ENCODE results near the gene SULT1B1. TPM values are rescaled to one million over a fixed set of nuclear protein-coding genes. Genes with fewer than 3 reads are reported as not detected.
"Not testable (repeated sequence)": the region's sequence is repeated elsewhere in the genome, so short reads cannot be mapped to it uniquely, and the experiment has no call there.

The SULT1B1 gene
- total RNA-seq: 1 to 10 TPM in 1 of 2 donors, under 1 TPM in 1; 0.99 to 1.6 TPM
- long read RNA-seq: 0 reads

- DNase-seq: no peak
- intact Hi-C loops (cut with DNase I): no loop called here
- peak in 1 of 2 donors; percentile 72 for ATAC-seq
These were observed at the start of gene SULT1B1 for GRCh38 chr4:69760455-69760854. Gene SULT1B1, minus strand, starts transcription at chr4:69760620. Its CDS starts 5,403 bp downstream, at chr4:69755217.

GRCh38 chr4:69800599-69800998 is 40.2 kb upstream of the SULT1B1 start:
- DNase-seq (no peak), ATAC-seq (no peak)
- intact Hi-C loops (cut with DNase I): no loop called here

DNA sequence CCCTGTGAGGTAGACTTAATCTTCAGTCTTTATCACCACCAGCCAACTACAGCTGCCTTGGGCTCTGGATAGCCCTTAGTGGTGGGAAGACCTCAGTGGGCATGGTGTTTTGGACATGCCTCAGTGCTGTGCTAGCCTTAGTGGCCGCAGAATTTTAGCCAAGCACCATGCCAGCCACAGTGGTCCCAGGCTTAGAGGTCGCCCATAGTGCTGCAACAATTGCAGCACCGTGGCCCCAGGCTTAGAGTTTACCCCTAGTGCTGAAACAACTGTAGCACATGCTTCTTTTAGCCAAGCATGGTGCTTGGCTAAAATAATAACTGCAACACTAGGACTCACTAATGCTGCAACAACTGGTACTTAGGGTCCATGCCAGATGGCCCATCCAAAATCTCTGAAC is 38.9 kb upstream of the SULT1B1 start:
- intact Hi-C loops (cut with DNase I): no loop called here
- DNase-seq: no peak
- no peak for ATAC-seq

DNA sequence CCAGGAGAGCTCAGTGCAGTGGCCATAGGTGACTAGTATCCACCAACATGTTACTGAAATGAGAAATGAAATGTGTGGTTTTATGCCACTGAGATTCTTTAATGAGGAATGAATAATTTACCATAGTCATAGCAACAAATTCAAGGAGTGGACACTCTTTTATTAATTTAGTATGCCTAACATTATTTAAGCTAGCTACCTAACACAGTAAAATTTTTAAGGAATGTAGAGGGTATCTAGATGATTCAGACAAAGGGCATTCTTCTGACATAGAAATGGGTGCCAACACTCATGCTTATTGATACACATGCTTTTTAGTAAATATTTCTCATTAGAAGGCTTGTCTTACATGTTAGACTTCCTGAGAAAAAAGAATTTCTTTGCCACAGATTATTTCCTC is 33.3 kb upstream of the SULT1B1 start:
- ATAC-seq (no peak), DNase-seq (no peak)
- intact Hi-C loops (cut with DNase I): no loop called here

DNA sequence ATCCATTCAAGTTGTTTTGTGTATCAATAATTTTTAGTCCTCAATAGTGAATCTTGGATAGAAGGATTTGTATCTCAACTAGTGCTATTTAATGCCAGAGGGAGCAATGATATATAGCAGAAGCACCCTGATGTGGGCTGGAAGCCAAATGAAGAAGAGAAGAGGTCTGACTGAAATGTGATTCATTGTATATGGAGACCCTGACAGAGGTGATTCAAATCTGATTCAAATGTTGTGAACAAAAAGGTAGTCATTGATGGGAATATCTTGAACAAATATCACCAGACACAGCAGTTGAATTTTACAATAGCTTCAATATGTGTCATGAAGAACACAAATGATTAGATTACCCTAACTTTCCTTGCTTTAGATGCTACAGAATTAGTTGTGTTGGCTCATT is 27.5 kb upstream of the SULT1B1 start:
- DNase-seq (no peak), ATAC-seq (no peak)
- intact Hi-C loops (cut with DNase I): no loop called here

DNA sequence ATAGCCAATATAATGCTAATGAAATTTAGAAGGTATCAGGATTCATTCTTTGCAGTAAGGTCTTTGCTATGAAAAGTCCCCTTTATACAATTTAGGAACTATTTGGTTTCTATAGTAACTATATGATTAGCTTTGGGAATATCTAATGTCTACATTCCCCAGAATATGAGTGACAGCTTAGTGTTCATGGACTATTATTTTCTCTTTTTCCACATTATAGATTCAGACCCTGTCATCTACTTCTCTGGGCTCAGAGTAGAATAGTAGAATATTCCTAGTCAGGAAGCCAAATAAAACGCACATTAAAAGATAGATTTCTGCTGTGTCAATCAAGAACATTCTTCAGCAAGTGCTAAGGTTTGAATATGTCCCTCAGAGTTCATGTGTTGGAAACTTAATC is 26.1 kb upstream of the SULT1B1 start:
- ATAC-seq: no peak
- no peak for DNase-seq
- intact Hi-C loops (cut with DNase I): no loop called here

DNA sequence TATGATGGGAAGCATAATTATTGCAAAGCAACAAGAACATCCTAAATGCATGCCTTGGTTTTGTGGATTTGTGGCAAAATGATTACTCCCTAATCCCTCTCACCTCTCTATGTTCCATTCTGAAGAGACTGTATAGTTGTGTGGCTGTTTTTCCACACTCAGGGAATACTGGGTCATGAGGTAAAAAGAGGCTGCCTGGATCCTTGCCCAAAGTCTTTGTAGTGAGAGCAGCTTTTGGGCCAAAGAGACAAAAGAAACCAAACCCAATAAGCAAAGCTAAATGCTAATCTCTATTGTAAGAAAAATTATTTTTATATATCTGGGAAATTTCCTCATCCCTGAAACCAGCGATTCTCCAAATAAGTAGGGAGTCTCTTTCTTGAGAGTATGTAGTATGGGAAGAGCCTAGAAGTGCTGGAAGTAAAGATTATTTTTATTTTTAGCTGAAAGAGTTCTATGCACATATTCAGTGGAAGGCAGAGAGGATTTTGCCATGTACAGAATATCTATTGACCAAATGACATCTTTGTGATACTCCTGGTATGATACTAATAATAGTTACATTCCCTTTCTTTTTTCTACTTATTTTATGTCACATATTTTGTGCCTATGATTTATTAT is 24.9 kb upstream of the SULT1B1 start:
- DNase-seq (no peak), ATAC-seq (no peak)
- intact Hi-C loops (cut with DNase I): no loop called here

- no peak for ATAC-seq
- no peak for DNase-seq
- intact Hi-C loops (cut with DNase I): no loop called here
These were observed 22.4 kb upstream of the SULT1B1 start for GRCh38 chr4:69782651-69783310.

GRCh38 chr4:69781458-69782418 is 21.3 kb upstream of the SULT1B1 start:
- DNase-seq (no peak), ATAC-seq (no peak)
- intact Hi-C loops (cut with DNase I): no loop called here

GRCh38 chr4:69780141-69780540 is 19.7 kb upstream of the SULT1B1 start:
- no peak for ATAC-seq
- intact Hi-C loops (cut with DNase I): no loop called here
- no peak for DNase-seq

DNA sequence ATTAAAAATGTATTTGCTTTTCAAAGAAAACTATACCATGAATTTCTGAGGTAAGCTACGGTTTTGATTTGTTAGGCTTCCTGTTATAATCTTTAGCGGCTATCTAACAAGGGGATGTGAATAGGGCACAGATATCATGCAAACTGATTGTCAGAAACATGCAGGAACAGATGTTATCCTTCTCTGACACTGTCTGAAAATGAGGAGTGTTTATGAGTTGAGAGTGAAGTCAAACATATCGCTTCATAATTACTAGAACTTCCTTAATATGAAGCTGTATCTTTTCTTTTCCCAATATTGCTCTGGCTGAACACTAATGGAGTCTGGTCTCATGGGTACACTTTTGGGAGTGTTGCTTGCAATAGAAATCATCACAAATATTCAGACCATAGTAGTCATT is 16.3 kb upstream of the SULT1B1 start:
- intact Hi-C loops (cut with DNase I): no loop called here
- DNase-seq: no peak
- ATAC-seq: no peak

GRCh38 chr4:69775321-69775867 is 15.0 kb upstream of the SULT1B1 start:
- intact Hi-C loops (cut with DNase I): no loop called here
- no peak for ATAC-seq
- no peak for DNase-seq

DNA sequence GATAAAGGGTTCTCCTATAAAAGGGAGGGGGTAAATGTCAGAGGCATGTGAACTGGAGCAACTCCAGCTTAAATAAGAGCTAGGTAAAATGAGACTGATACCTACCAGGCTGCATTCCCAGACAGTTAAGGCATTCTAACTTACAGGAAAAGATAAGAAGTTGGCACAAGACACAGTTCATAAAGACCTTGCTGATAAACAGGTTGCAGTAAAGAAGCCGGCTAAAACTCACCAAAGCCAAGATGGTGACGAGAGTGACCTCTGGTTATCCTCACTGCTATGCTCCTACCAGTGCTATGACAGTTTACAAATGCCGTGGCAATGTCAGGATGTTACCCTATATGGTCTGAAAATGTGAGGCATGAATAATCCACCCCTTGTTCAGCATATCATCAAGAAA is 13.1 kb upstream of the SULT1B1 start:
- intact Hi-C loops (cut with DNase I): no loop called here
- no peak for ATAC-seq

DNA sequence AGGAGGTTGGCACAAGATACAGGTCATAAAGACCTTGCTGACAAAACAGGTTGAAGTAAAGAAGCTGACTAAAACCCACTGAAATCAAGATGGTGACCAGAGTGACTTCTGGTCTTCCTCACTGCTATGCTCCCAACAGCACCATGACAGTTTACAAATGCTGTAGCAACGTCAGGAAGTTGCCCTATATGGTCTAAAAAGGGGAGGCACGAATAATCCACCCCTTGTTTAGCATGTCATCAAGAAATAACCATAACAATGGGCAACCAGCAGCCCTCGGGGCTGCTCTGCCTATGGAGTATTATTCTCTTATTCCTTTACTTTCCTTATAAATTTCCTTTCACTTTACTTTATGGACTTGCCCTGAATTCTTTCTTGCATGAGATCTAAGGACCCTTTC is 8.1 kb upstream of the SULT1B1 start:
- intact Hi-C loops (cut with DNase I); ATAC-seq: not testable (repeated sequence)

More for the DNA sequence above, 13.1 kb upstream of the SULT1B1 start:
- no peak for DNase-seq

GRCh38 chr4:69765751-69766150 is 5.3 kb upstream of the SULT1B1 start:
- ATAC-seq (no peak), DNase-seq (no peak)
- intact Hi-C loops (cut with DNase I): no loop called here

More for the DNA sequence above, 8.1 kb upstream of the SULT1B1 start:
- DNase-seq: not testable (repeated sequence)

GRCh38 chr4:69764311-69764710 is 3.9 kb upstream of the SULT1B1 start:
- DNase-seq (no peak), ATAC-seq (no peak)
- intact Hi-C loops (cut with DNase I): no loop called here

- intact Hi-C loops (cut with DNase I): no loop called here
- no peak for ATAC-seq
- DNase-seq: no peak
These were observed 2.8 kb upstream of the SULT1B1 start for GRCh38 chr4:69763233-69763632.

DNA sequence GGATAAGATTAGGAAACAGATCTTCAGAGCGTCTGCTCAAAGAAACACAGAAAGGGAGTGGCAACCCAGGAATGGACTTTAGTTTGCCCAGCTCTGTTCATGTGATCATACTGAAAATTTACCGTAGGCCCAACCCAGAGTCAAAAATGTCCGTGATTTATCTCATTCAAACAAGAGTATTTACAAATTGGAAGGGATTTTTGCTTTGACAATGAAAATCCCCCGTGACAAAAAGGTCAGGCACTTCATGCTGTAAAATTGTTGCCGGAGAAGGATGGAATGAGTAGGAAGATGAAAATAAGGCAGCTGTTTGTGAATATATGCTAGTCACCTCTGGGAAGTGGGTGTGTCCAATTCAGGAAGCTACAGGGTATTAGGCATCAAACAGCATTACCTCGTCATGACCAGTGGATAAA is 1.2 kb downstream of the SULT1B1 start:
- intact Hi-C loops (cut with DNase I): no loop called here
- ATAC-seq (no peak), DNase-seq (no peak)

DNA sequence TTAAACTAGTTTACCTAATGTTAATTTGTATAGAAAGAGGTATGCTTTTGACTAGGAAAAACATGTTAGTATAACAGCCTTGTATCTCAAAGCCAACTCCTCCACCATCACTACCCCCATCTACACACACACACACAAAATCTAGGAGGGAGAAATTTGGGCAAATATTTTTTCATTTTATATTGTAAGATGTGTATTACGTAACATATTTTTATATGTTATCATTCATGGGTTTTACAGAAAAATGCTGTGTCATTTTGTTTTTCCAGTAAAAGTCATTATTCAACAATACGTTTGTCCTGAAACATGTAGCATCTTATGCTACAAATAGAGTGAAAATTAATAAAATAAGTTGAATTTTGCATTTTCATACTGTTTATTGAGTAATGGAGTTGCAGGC is 3.0 kb downstream of the SULT1B1 start:
- no peak for ATAC-seq
- intact Hi-C loops (cut with DNase I): no loop called here
- DNase-seq: no peak
